ENCODE measurements around the gene KRTAP4-7. TPM values are rescaled to one million over a fixed set of nuclear protein-coding genes. Genes with fewer than 3 reads are reported as not detected.

Gene KRTAP4-7
- total and polyA plus RNA-seq, 5 donors: not detected

DNA sequence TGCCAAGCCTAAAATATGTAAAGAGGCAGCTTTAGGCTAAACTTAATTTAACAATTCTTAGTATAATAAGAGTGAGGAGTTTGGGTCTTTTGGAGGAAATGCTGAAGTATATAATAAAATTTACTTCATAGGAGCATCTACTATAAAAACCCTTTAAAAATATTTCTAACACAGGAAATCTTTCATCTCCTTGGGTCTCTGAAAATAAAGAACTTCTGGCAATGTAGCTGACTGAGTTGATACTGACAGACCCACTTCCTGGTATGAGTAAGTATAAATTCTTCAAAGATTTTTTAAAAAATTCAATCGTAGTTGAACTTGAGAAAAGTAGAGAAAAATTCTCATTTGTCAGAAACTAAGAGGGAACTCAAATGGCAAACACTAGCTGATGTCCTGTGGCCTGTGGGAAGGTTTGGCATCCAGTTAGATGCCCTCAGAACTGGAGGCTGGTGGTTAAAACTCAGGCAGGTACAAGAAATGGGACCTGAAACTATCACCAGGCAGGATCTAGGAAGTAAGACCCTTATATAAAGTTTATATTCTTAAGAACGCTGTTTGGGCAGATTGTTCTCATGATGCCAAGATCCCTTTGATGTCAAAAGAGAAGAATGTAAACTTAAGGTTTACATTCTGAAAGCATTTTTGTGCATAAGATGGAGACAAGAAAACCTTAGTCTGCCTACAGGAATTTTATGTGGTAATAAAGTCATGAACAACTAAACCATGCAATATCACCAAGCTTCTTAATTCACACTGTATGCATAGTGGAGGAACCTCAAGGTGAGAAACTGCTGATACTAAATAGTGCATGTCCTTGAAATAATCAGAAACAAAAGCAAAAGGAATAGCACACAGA is 50.2 kb downstream of the KRTAP4-7 start:
- WGBS: 62% methylated on average over 2 of the region's 2 CpGs
- no peak for DNase-seq
- ATAC-seq: no peak
- H3K4me1 ChIP-seq (ENCODE audit: control insufficient read depth, insufficient read depth, low read length): no peaks in the 10 kb centered on the region
- H3K27me3 ChIP-seq (ENCODE audit: control insufficient read depth, insufficient read depth): no peaks in the 10 kb centered on the region
- H3K4me3 ChIP-seq (ENCODE audit: low read length): no peak overlapping the region
- intact Hi-C loops (cut with DNase I): no loop called here
- H3K9me3 ChIP-seq (ENCODE audit: control insufficient read depth, low read length): no peaks in the 10 kb centered on the region
- no peak overlapping the region for H3K27ac ChIP-seq (ENCODE audit: low read length)

Other genes with a start within 250 kb of the KRTAP4-7 start
Only the 30 nearest of the 38 such genes appear.
- not detected for gene KRT23, start 146.5 kb upstream of the KRTAP4-7 start, total RNA-seq
- gene KRT23, start 146.5 kb upstream of the KRTAP4-7 start, polyA plus RNA-seq: not detected
- gene KRT39, start 117.2 kb upstream of the KRTAP4-7 start, total RNA-seq: not detected
- not detected for gene KRT39, start 117.2 kb upstream of the KRTAP4-7 start, polyA plus RNA-seq
- not detected for gene KRT40, start 99.8 kb upstream of the KRTAP4-7 start, total RNA-seq
- gene KRT40, start 99.8 kb upstream of the KRTAP4-7 start, polyA plus RNA-seq: not detected
- gene KRTAP3-3, start 90.0 kb upstream of the KRTAP4-7 start, total RNA-seq: not detected
- gene KRTAP3-3, start 90.0 kb upstream of the KRTAP4-7 start, polyA plus RNA-seq: not detected
- gene KRTAP3-2, start 84.2 kb upstream of the KRTAP4-7 start, total RNA-seq: not detected
- not detected for gene KRTAP3-2, start 84.2 kb upstream of the KRTAP4-7 start, polyA plus RNA-seq
- not detected for gene KRTAP3-1, start 75.0 kb upstream of the KRTAP4-7 start, total RNA-seq
- not detected for gene KRTAP3-1, start 75.0 kb upstream of the KRTAP4-7 start, polyA plus RNA-seq
- not detected for gene KRTAP1-5, start 56.9 kb upstream of the KRTAP4-7 start, total RNA-seq
- not detected for gene KRTAP1-5, start 56.9 kb upstream of the KRTAP4-7 start, polyA plus RNA-seq
- not detected for gene KRTAP1-4, start 54.0 kb upstream of the KRTAP4-7 start, total RNA-seq
- not detected for gene KRTAP1-4, start 54.0 kb upstream of the KRTAP4-7 start, polyA plus RNA-seq
- gene KRTAP1-3, start 49.3 kb upstream of the KRTAP4-7 start, total RNA-seq: not detected
- gene KRTAP1-3, start 49.3 kb upstream of the KRTAP4-7 start, polyA plus RNA-seq: not detected
- not detected for gene KRTAP1-1, start 42.7 kb upstream of the KRTAP4-7 start, total RNA-seq
- not detected for gene KRTAP1-1, start 42.7 kb upstream of the KRTAP4-7 start, polyA plus RNA-seq
- not detected for gene KRTAP2-1, start 36.8 kb upstream of the KRTAP4-7 start, total RNA-seq
- gene KRTAP2-1, start 36.8 kb upstream of the KRTAP4-7 start, polyA plus RNA-seq: not detected
- not detected for gene KRTAP2-2, start 28.9 kb upstream of the KRTAP4-7 start, total RNA-seq
- gene KRTAP2-2, start 28.9 kb upstream of the KRTAP4-7 start, polyA plus RNA-seq: not detected
- not detected for gene KRTAP2-3, start 24.0 kb upstream of the KRTAP4-7 start, total RNA-seq
- not detected for gene KRTAP2-3, start 24.0 kb upstream of the KRTAP4-7 start, polyA plus RNA-seq
- gene KRTAP2-4, start 18.3 kb upstream of the KRTAP4-7 start, total RNA-seq: not detected
- not detected for gene KRTAP2-4, start 18.3 kb upstream of the KRTAP4-7 start, polyA plus RNA-seq
- not detected for gene KRTAP4-8, start 14.0 kb downstream of the KRTAP4-7 start, total RNA-seq
- gene KRTAP4-8, start 14.0 kb downstream of the KRTAP4-7 start, polyA plus RNA-seq: not detected
- not detected for gene KRTAP4-16, start 18.1 kb downstream of the KRTAP4-7 start, total RNA-seq
- not detected for gene KRTAP4-16, start 18.1 kb downstream of the KRTAP4-7 start, polyA plus RNA-seq
- not detected for gene KRTAP4-9, start 21.2 kb downstream of the KRTAP4-7 start, total RNA-seq
- gene KRTAP4-9, start 21.2 kb downstream of the KRTAP4-7 start, polyA plus RNA-seq: not detected
- gene KRTAP4-11, start 34.2 kb downstream of the KRTAP4-7 start, total RNA-seq: not detected
- not detected for gene KRTAP4-11, start 34.2 kb downstream of the KRTAP4-7 start, polyA plus RNA-seq
- gene KRTAP4-12, start 40.0 kb downstream of the KRTAP4-7 start, total RNA-seq: not detected
- not detected for gene KRTAP4-12, start 40.0 kb downstream of the KRTAP4-7 start, polyA plus RNA-seq
- not detected for gene KRTAP4-6, start 56.4 kb downstream of the KRTAP4-7 start, total RNA-seq
- gene KRTAP4-6, start 56.4 kb downstream of the KRTAP4-7 start, polyA plus RNA-seq: not detected
- not detected for gene KRTAP4-5, start 65.7 kb downstream of the KRTAP4-7 start, total RNA-seq
- not detected for gene KRTAP4-5, start 65.7 kb downstream of the KRTAP4-7 start, polyA plus RNA-seq
- gene KRTAP4-4, start 76.6 kb downstream of the KRTAP4-7 start, total RNA-seq: not detected
- gene KRTAP4-4, start 76.6 kb downstream of the KRTAP4-7 start, polyA plus RNA-seq: not detected
- not detected for gene KRTAP4-3, start 84.1 kb downstream of the KRTAP4-7 start, total RNA-seq
- gene KRTAP4-3, start 84.1 kb downstream of the KRTAP4-7 start, polyA plus RNA-seq: not detected
- gene KRTAP4-2, start 94.1 kb downstream of the KRTAP4-7 start, total RNA-seq: not detected
- gene KRTAP4-2, start 94.1 kb downstream of the KRTAP4-7 start, polyA plus RNA-seq: not detected
- not detected for gene KRTAP4-1, start 100.8 kb downstream of the KRTAP4-7 start, total RNA-seq
- not detected for gene KRTAP4-1, start 100.8 kb downstream of the KRTAP4-7 start, polyA plus RNA-seq
- not detected for gene KRTAP9-1, start 105.7 kb downstream of the KRTAP4-7 start, total RNA-seq
- not detected for gene KRTAP9-1, start 105.7 kb downstream of the KRTAP4-7 start, polyA plus RNA-seq
- gene KRTAP9-2, start 142.5 kb downstream of the KRTAP4-7 start, total RNA-seq: not detected
- not detected for gene KRTAP9-2, start 142.5 kb downstream of the KRTAP4-7 start, polyA plus RNA-seq
- gene KRTAP9-3, start 148.3 kb downstream of the KRTAP4-7 start, total RNA-seq: not detected
- gene KRTAP9-3, start 148.3 kb downstream of the KRTAP4-7 start, polyA plus RNA-seq: not detected
- not detected for gene KRTAP9-8, start 153.8 kb downstream of the KRTAP4-7 start, total RNA-seq
- not detected for gene KRTAP9-8, start 153.8 kb downstream of the KRTAP4-7 start, polyA plus RNA-seq
- gene KRTAP9-4, start 165.5 kb downstream of the KRTAP4-7 start, total RNA-seq: not detected
- not detected for gene KRTAP9-4, start 165.5 kb downstream of the KRTAP4-7 start, polyA plus RNA-seq

Measured in right cardiac atrium (tissue), 5 donors.